IgD-negative memory B cell (primary cell): ENCODE data around the gene RFX4. TPM values are rescaled to one million over a fixed set of nuclear protein-coding genes. Genes with fewer than 3 reads are reported as not detected.
"Not testable (repeated sequence)": the region's sequence is repeated elsewhere in the genome, so short reads cannot be mapped to it uniquely, and the experiment has no call there.

Experiments used
- H3K27ac Mint-ChIP-seq, 3 donors: one replicate each; pipeline ENCODE4 v1.8.0; 2020 to 2022; ENCODE audit warnings: mild to moderate bottlenecking in 3 of 3, mixed read lengths in 3 of 3, moderate library complexity in 1 of 3
- H3K27me3 Mint-ChIP-seq: one replicate; pipeline ENCODE4 v1.8.0; 2021; ENCODE audit warnings: mixed read lengths
- H3K36me3 Mint-ChIP-seq: one replicate; pipeline ENCODE4 v1.8.0; 2020; ENCODE audit warnings: mild to moderate bottlenecking, mixed read lengths
- H3K4me1 Mint-ChIP-seq, 3 donors: one replicate each; pipeline ENCODE4 v1.8.0; 2020 to 2022; ENCODE audit warnings: mixed read lengths in 3 of 3, mild to moderate bottlenecking in 1 of 3
- H3K4me3 Mint-ChIP-seq, 4 donors: one replicate each; pipeline ENCODE4 v1.8.0; 2020 to 2022; ENCODE audit warnings: mild to moderate bottlenecking in 4 of 4, mixed read lengths in 4 of 4, moderate library complexity in 3 of 4
- H3K9me3 Mint-ChIP-seq, 3 donors: one replicate each; pipeline ENCODE4 v1.8.0; 2020 to 2021; ENCODE audit warnings: mixed read lengths in 3 of 3, mild to moderate bottlenecking in 1 of 3
- polyA plus RNA-seq: library from polyadenylated mRNA; unstranded; fragments of 300-500 nt; fragmentation: Illumina TruSeq; gene quantifications from one replicate; pipeline ENCODE4 v1.2.3, GENCODE V29; 2021

The RFX4 gene
- polyA plus RNA-seq, 1 donor from 2014 or later = not detected

- Mint-ChIP-seq H3K4me3 (no peak overlapping the region), H3K4me1 (no peaks in the 10 kb centered on the region), H3K27me3 (peaks cover 3% of the 10 kb centered on the region), H3K27ac (no peak overlapping the region), H3K36me3 (no peaks in the 10 kb centered on the region), H3K9me3 (no peaks in the 10 kb centered on the region)
These were observed 99.9 kb downstream of the RFX4 start for GRCh38 chr12:106682594-106683234.

DNA sequence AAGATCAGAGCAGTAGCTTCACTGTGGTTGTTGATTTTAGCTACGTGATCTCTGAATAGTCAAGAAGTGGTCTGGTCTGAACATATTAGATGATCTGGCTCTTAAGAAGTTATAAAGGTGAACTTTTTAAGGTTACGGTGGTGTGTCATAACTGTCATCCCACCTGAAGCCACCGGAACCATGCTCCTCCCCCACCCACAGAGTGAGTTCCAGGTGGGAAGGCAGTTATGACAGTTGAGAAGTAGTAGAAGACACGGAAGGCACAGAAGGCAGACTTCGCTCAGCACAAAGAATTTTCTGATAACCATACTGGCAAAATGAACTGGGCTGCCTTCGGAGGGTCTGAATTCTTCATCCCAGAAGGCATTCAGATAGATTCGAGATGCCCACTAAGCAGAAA is 101.7 kb downstream of the RFX4 start:
- H3K4me1 Mint-ChIP-seq = no peaks in the 10 kb centered on the region
- no peak overlapping the region for H3K4me3 Mint-ChIP-seq
- H3K9me3 Mint-ChIP-seq = no peaks in the 10 kb centered on the region
- peaks cover 3% of the 10 kb centered on the region for H3K27me3 Mint-ChIP-seq
- H3K36me3 Mint-ChIP-seq = no peaks in the 10 kb centered on the region
- H3K27ac Mint-ChIP-seq = no peak overlapping the region

DNA sequence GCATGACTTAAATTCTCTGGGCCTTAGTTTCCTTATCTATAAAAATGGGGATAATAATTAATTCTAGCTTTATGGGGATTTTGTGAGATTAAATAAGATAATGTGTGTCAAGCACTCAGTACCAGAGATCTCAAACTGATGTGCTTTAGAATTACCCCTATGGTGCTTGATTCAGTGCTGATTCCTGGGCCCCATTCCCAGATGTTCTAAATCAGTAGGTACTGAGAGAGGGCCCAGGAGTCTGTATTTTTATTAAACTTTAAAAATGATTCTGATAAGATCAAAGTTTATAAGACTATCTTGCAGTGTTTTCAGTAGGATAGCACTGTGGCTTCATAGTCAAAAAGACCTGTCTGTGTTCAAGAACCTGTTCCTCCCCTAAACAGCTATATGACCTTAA is 102.6 kb downstream of the RFX4 start:
- no peaks in the 10 kb centered on the region for H3K36me3 Mint-ChIP-seq
- H3K27ac Mint-ChIP-seq = no peak overlapping the region
- no peaks in the 10 kb centered on the region for H3K4me1 Mint-ChIP-seq
- no peak overlapping the region for H3K4me3 Mint-ChIP-seq
- H3K9me3 Mint-ChIP-seq = no peaks in the 10 kb centered on the region
- H3K27me3 Mint-ChIP-seq = peaks cover 8% of the 10 kb centered on the region

DNA sequence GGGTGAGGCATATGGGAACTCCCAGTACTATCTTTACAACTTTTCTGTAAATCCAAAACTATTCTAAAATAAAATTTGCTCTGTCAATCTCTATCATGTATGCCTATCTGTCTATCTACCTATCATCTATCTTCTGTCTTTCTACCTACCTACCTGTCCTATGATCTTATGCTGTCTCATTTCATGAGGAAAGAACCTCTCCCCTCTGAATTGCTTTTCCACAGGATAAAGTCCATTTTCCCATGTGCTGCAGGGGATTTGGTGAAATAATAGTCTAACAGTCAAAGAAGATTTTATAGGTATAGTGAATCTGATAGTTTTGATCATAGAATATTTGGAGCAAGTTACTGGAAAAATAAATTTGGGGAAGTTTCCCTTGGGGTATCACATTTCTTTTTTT is 104.9 kb downstream of the RFX4 start:
- Mint-ChIP-seq H3K27me3 (peaks cover 10% of the 10 kb centered on the region), H3K36me3 (no peaks in the 10 kb centered on the region), H3K9me3 (no peaks in the 10 kb centered on the region)

DNA sequence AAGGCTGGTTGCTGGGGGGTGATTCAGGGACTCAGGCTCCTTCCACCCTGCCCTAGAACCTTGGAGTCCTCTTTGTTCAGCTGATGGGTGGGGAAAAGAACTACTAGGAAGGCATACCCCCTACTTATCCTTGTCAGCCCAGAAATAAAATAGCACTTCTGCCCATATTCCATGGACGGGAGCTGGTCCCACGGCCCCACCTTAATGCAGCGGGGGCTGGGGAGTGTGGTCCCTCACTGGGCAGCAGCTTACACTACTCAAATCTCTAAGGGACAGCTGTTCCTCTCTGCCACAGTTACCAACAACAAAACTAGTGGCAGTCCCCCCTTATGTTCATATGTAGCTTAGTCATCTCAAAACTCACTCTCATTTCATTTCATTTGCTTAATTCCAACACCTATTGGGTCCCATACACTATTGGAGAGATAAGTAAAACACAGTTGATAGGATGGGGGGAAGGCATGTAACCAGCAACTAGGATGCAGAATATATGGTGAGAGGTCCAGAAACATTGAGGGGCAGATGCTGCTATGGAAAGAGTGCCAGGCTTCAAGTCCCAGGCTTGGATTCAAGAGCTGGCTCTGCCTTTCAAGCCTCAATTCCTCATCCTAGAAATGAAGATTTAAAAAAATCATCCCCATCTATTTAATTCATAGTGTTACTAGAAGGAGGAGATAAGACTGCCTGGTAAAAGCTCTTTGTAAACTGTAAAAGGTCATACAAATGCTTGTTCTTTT is 107.9 kb downstream of the RFX4 start:
- no peak overlapping the region for H3K4me3 Mint-ChIP-seq
- H3K27ac Mint-ChIP-seq = no peak overlapping the region
- peaks cover 7% of the 10 kb centered on the region for H3K27me3 Mint-ChIP-seq
- H3K9me3 Mint-ChIP-seq = no peaks in the 10 kb centered on the region
- H3K36me3 Mint-ChIP-seq = no peaks in the 10 kb centered on the region
- H3K4me1 Mint-ChIP-seq = no peaks in the 10 kb centered on the region

More for the DNA sequence above, 104.9 kb downstream of the RFX4 start:
- Mint-ChIP-seq H3K4me3 (no peak overlapping the region), H3K27ac (no peak overlapping the region), H3K4me1 (no peaks in the 10 kb centered on the region)

- H3K27me3 Mint-ChIP-seq, H3K9me3 Mint-ChIP-seq, H3K27ac Mint-ChIP-seq, H3K4me1 Mint-ChIP-seq, H3K4me3 Mint-ChIP-seq, H3K36me3 Mint-ChIP-seq: not testable (repeated sequence)
These were observed 109.2 kb downstream of the RFX4 start for GRCh38 chr12:106692033-106692432.

DNA sequence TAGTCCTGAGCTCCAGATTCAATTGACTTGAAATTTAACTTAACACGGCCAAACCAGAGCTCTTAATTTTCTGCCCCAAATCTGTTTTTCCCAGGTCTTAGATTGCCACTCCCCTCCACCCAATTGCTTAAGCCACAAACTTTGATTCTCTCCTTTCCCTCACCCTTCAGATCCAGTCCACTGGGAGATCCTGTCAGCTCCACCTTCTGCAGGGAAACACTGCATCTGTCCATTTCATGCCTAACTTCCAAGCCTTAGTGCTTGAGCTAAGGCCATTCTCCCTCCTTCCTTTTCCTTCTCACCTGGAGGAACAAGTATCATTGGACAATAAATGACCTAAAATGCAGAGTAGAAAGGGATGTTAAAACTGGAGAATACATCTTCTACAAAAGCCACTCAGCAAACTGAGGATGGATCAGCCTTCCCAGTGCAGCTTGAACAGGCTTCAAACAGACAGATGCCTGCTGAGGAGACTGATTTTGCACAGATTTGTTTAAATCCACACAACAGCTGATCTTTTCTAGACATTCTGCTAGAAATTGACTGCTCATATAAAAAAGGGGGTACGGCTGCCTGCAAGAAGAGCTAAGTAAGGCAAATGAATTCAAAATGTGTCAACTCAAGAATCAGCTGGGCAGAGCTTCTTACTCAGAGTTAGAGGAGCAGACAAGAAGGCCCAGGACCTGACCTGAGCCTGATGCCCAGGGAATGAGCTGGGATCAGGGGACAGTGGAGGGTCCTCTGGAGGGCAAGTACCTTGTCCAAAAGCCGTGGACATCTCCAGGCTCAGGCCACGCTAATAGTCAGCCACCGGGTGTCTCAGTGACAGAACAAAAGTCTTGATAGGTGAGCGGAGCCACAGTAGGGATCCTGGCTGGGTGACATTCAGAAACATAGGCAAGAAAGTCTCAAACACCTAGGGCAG is 110.4 kb downstream of the RFX4 start:
- no peak overlapping the region for H3K4me3 Mint-ChIP-seq
- no peak overlapping the region for H3K27ac Mint-ChIP-seq
- H3K4me1 Mint-ChIP-seq = no peaks in the 10 kb centered on the region
- H3K36me3 Mint-ChIP-seq = no peaks in the 10 kb centered on the region
- H3K9me3 Mint-ChIP-seq = peaks cover 0 to 2% (median 2%) of the 10 kb centered on the region in 3 donors
- peaks cover 7% of the 10 kb centered on the region for H3K27me3 Mint-ChIP-seq

GRCh38 chr12:106696071-106696470 is 113.3 kb downstream of the RFX4 start:
- Mint-ChIP-seq H3K27ac (no peak overlapping the region), H3K4me1 (no peaks in the 10 kb centered on the region), H3K27me3 (peaks cover under 1% of the 10 kb centered on the region), H3K4me3 (no peak overlapping the region), H3K9me3 (peaks cover 2 to 12% (median 6%) of the 10 kb centered on the region in 3 donors), H3K36me3 (no peaks in the 10 kb centered on the region)

- peaks cover 6 to 19% (median 12%) of the 10 kb centered on the region in 3 donors for H3K9me3 Mint-ChIP-seq
- H3K36me3 Mint-ChIP-seq = no peaks in the 10 kb centered on the region
- H3K4me3 Mint-ChIP-seq = no peak overlapping the region
- no peaks in the 10 kb centered on the region for H3K4me1 Mint-ChIP-seq
- peaks cover 6% of the 10 kb centered on the region for H3K27me3 Mint-ChIP-seq
- no peak overlapping the region for H3K27ac Mint-ChIP-seq
These were observed 114.0 kb downstream of the RFX4 start for GRCh38 chr12:106696681-106697417.

GRCh38 chr12:106704081-106704480 is 121.3 kb downstream of the RFX4 start:
- H3K4me3 Mint-ChIP-seq = no peak overlapping the region
- H3K27me3 Mint-ChIP-seq = peaks cover 12% of the 10 kb centered on the region
- H3K9me3 Mint-ChIP-seq = peaks cover 4 to 25% (median 6%) of the 10 kb centered on the region in 3 donors
- H3K36me3 Mint-ChIP-seq = no peaks in the 10 kb centered on the region
- H3K27ac Mint-ChIP-seq = no peak overlapping the region
- H3K4me1 Mint-ChIP-seq = no peaks in the 10 kb centered on the region

- Mint-ChIP-seq H3K9me3 (peaks cover 4 to 18% (median 6%) of the 10 kb centered on the region in 3 donors), H3K4me3 (no peak overlapping the region), H3K36me3 (no peaks in the 10 kb centered on the region), H3K4me1 (no peaks in the 10 kb centered on the region), H3K27me3 (peaks cover 14% of the 10 kb centered on the region), H3K27ac (no peak overlapping the region)
These were observed 123.2 kb downstream of the RFX4 start for GRCh38 chr12:106705971-106706370.

DNA sequence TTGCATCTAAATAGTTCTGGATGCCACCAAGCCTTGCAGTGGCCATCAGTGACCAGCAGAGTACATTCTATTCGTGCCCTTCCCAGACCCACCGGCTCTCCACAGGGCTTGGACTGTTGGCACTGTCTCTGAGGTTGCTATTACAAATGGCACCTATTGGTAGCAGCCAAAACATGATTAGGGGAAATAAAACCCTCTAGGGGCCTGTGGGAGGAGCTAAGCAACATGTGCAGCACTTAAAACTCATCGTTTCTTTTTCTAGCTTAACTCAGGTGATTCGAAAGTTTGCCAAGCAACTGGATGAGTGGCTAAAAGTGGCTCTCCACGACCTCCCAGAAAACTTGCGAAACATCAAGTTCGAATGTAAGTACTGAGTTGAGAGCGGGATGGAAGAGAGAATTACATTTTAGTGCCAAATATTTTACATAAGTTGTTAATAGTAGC is 126.3 kb downstream of the RFX4 start:
- Mint-ChIP-seq H3K4me1 (no peaks in the 10 kb centered on the region), H3K27ac (no peak overlapping the region), H3K27me3 (peaks cover 9% of the 10 kb centered on the region), H3K36me3 (no peaks in the 10 kb centered on the region), H3K4me3 (no peak overlapping the region), H3K9me3 (no peaks in the 10 kb centered on the region)

DNA sequence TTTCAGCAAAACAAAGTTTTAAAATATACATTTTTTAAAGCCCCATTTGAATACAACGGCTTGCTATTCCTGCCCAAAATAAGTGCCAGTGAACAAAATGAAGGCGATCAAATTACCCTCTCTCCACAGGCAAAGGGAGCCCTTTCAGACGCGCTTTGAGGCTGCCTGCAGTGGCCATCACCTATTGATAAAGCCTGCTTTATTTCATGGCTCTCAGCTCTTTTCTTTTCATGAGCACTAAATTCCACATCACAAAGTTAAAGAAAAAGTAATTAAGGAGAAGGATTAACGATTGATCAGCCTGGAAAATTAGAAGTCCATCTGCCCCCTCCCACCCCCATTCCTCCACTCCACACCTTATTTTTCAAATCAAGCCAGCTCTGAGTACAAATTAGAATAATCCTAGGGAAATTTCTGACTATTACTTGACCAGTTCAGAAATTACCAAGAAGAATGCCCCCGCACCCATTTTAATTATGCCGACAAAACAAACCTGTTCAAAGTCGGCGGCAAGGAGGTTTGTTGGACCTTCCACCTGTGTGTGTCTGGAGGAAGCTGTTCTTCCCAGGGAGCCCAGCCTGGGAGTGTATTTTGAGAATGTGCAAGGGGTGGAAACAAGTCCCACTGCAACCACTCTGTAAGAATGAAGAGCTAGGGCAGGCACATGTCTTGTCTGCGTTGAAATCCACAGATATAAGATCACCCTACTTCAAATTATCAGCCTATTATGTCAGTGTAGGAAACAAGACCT is 127.5 kb downstream of the RFX4 start:
- no peaks in the 10 kb centered on the region for H3K9me3 Mint-ChIP-seq
- no peak overlapping the region for H3K4me3 Mint-ChIP-seq
- H3K27me3 Mint-ChIP-seq = peaks cover 9% of the 10 kb centered on the region
- no peaks in the 10 kb centered on the region for H3K36me3 Mint-ChIP-seq
- no peak overlapping the region for H3K27ac Mint-ChIP-seq
- no peaks in the 10 kb centered on the region for H3K4me1 Mint-ChIP-seq

DNA sequence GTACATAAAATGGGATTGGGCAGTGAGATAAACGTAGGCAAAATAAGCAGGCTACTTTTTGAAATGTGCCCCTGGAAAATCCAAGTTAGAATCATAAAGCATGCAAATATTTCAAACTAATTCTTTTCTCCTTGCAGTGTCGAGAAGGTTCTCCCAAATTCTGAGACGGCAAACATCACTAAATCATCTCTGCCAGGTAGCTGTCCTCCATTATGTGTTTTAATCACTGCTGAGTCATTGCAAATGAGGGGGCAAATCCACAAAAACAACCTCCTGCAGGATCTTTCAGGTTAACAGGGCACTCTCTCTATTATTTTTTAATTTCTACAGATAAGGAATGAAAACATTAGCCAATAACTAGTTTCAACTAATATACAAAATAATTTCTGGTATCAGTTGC is 128.5 kb downstream of the RFX4 start:
- no peaks in the 10 kb centered on the region for H3K9me3 Mint-ChIP-seq
- H3K4me1 Mint-ChIP-seq = no peaks in the 10 kb centered on the region
- no peaks in the 10 kb centered on the region for H3K36me3 Mint-ChIP-seq
- H3K4me3 Mint-ChIP-seq = no peak overlapping the region
- H3K27me3 Mint-ChIP-seq = peaks cover 9% of the 10 kb centered on the region
- no peak overlapping the region for H3K27ac Mint-ChIP-seq
